SK-N-MC (cell line): ENCODE measurements around the gene SDK1.

Source experiments
- EZH2 ChIP-seq: fragments of 200-600 bp; sonication (generic); IDR thresholded peaks from one replicate; pipeline ENCODE4 v1.6.1; 2017; ENCODE audit warnings: antibody characterized with exemption
- POLR2AphosphoS5 ChIP-seq: IDR thresholded peaks from 2 replicates; pipeline ENCODE4 v1.6.1; 2012; ENCODE audit warnings: mild to moderate bottlenecking, low read depth, low read length, borderline replicate concordance

DNA sequence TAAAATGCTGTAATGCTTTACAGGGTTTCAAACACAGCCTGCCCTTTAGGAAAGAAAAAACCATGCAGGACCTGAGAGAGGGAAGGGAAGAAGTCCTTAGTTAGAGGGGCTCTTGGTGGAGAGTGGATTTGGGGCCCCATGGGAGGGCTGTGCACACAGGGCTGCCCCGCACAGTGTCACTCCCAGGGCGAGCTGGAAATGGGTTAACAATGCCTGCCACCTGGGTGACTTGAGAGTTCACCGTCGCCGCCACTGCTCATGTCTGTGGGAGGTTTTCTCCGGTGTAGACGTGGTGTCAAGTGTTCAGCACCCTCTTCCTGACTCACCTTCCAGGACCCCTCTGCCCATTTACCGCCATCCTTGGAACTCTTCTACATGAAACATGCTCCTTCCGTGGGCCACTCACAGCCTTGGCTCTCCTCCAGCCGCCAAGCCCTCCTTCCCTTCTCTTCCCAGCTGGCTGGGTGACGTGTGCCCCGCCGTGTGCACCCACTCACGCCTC lies 686.4 kb downstream of the SDK1 start:
- no peak for TF ChIP-seq POLR2AphosphoS5
- TF ChIP-seq EZH2, result no peak
